ENCODE data around the gene MECP2.
"Not testable (repeated sequence)": the region's sequence is repeated elsewhere in the genome, so short reads cannot be mapped to it uniquely, and the experiment has no call there.

MECP2 gene

DNA sequence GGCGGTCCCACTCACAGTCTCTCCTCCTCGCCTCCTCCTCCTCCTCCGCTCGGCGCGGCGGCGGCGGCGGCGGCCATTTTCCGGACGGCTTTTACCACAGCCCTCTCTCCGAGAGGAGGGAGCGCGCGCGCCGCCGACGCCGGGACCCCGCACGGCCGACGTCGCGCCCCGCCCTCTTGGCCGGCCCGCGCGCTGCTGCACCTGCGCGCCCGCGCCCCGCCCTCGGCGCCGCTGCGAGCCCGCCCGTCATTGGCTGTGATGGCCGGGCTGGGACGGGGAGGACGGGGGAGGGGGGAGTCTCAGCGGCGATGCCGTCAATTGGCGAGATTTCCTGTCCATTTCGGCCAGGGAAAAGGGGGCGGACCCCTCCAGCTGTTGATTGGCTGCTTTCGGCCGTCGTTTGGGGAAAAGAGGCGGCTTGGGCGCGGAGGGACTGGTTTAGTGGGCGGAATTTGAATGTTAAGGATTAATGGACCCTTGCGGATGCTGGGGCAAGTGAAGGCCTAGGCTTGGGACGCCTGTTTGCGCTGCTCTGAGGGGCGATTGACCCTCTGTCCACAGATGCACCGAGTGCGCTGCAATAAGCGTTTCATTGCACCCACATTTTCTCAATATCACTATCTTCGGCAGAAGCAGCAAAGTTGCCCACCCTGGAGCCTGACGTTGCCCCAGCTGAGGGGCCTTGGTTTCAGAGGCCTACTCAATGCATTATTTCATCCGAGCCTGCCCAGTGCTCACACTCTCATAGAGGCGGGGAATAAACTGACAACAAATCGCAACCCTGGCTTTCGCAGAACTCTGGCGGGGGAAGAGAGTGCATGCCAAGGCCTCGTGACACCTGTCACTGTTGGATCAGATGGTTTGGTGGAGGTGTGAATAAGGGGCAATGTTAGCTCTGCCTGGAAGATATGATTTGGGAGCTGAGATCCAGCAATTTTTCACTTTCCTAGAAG is at the start of gene MECP2:
TSS of gene MECP2 (minus strand) at position 129 of the 953 bp plus-strand sequence.
- FAIRE-seq = peak; percentile 9

DNA sequence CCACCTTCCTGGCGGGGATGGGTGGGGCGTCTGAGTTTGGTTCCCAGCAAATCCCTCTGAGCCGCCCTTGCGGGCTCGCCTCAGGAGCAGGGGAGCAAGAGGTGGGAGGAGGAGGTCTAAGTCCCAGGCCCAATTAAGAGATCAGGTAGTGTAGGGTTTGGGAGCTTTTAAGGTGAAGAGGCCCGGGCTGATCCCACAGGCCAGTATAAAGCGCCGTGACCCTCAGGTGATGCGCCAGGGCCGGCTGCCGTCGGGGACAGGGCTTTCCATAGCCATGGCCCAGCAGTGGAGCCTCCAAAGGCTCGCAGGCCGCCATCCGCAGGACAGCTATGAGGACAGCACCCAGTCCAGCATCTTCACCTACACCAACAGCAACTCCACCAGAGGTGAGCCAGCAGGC is 46.5 kb upstream of the MECP2 start, which contains the start of gene OPN1LW:
TSS of gene OPN1LW (plus strand) at position 234 of the 400 bp plus-strand sequence. CDS start at position 275, 41 bp downstream.
- not testable (repeated sequence) for FAIRE-seq

DNA sequence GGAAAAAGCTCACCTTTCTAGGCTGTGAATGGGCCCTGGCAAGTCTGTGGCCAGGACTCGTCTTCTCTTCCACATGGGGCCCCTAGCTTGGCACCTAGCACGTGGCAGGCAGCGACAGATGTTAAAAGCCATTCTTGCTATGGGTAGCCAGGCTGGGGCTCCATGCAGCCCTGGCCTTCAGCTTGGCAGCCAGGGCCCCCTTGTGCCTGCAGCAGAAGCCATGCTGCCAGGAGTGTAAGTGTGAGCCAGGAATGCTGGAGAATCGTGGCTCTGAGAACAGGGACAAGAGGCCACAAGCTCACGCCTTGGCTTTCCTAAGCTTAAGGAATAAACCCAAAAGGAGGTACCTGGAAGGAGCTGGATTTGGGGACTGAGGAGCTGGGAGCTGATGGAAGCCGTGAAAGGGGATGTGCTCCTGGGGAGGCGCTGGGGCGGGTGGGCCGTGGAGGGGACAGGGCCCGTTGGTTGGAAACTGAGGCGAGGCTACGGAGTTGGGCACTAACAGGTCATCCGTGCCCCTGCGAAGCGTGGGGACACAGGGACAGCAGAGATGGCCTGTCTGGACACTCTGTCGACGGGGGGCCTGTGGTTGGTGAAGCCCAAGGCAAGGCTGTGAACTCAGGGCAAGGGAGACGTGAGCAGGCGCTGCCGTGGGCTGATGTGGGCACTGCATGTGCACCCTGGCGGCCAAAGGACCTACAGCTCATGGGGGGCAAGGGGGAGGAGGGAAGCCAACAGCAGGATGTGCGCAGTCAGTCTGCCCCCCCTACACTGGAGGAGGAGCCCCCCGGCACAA is 45.6 kb upstream of the MECP2 start:
- no peak for FAIRE-seq

DNA sequence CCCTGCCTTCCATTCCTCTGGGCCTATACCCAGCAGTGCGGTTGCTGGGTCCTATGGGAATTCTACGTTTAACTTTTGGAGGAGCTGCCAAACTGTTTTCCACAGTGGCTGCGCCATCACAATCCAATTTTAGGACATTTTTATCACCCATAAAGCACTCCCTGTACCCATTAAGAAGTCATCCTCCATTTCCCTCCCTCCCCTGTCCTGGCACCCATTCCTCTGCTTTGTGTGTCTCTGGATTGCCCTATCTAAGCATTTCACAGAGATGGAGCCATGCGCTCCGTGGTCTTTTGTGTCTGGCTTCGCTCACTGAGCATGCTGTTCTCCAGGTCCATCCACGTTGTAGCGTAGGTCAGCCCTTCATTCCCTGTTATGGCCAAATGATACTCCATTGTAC is 44.9 kb upstream of the MECP2 start:
- FAIRE-seq = no peak

DNA sequence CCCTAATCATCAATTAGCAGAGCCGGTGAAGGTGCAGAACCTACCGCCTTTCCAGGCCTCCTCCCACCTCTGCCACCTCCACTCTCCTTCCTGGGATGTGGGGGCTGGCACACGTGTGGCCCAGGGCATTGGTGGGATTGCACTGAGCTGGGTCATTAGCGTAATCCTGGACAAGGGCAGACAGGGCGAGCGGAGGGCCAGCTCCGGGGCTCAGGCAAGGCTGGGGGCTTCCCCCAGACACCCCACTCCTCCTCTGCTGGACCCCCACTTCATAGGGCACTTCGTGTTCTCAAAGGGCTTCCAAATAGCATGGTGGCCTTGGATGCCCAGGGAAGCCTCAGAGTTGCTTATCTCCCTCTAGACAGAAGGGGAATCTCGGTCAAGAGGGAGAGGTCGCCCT is 43.2 kb upstream of the MECP2 start:
- FAIRE-seq = no peak

DNA sequence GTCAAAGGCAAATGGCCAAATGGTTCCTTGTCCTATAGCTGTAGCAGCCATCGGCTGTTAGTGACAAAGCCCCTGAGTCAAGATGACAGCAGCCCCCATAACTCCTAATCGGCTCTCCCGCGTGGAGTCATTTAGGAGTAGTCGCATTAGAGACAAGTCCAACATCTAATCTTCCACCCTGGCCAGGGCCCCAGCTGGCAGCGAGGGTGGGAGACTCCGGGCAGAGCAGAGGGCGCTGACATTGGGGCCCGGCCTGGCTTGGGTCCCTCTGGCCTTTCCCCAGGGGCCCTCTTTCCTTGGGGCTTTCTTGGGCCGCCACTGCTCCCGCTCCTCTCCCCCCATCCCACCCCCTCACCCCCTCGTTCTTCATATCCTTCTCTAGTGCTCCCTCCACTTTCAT is 42.7 kb upstream of the MECP2 start:
- FAIRE-seq = no peak

DNA sequence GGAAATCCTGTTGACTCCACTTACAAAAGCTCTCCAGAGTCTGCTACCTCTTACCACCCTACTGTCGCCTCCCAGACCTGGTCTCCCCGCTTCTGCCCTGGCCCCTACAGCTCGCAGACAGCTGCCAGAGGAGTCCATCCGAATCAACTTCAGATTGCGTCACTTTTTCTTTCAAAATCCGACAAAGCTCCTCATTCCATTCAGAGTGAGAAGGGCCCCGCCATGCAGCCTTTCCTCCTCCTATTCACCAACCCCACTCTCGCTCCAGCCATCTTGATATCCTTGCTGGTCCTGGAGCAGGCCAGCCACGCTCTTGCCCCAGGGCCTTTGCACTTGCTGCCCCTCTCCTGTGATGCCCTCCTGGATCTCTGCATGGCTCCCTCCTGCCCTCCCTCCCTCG is 41.3 kb upstream of the MECP2 start:
- FAIRE-seq = no peak

DNA sequence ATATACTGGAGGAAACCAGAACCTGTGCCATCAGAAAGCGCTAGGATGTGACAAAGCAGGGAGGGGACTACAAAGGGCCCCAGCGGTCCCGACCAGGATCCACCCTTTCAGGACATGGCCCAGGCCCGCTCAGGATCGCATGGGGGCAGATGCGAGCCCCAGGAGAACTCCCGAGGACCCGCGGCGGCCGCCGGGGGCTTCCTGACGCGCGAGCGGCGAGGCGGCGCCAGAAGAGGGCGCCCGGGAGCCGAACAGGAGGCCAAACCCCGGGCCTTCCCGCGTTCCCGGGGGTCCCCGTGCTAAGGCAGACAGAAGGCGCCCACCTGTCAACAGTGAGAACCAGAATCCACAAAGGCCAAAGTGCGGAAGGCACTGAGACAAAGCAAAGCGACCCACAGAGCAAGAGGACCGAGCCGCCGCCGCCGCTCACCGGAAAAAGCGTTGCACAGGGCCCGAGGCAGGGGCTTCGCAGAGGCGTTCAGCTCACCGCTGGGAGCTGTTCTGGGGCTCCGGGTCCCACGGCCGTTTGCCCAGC is 39.2 kb upstream of the MECP2 start:
- no peak for FAIRE-seq

DNA sequence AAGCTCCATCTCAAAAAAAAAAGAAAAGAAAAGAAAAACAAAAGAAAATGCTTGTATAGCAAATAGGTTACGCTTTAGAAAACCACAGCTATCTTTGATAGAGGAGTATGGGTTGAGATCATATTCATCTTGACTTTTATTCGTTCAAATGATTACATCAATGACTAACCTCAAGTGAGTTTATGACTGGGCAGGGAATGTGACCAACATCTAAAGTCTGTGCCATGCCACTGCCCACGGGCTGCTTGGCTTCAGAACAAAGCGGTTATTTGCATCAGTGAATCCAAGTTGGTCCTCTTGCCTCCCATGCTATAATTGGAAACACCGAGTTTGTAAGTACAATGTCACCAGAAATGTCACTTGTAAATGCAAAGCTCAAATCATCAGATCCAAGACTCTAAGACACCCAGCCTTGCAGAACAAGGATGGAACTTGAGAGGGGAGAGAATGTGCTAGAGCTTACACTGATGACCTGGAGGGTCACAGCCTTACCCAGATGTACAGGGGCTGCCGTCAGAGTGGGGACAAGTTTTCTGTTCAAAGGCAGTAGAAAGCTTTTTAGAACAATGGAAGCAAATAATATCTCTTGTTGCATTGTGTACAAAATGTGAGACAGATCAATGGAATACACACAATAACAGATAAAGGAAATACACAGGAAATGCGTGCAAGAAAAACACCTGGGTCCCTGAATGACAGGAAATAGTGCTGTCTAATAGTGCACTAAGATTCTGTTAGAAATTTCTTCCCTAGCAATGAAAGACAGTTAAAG is 38.1 kb upstream of the MECP2 start:
- no peak for FAIRE-seq

DNA sequence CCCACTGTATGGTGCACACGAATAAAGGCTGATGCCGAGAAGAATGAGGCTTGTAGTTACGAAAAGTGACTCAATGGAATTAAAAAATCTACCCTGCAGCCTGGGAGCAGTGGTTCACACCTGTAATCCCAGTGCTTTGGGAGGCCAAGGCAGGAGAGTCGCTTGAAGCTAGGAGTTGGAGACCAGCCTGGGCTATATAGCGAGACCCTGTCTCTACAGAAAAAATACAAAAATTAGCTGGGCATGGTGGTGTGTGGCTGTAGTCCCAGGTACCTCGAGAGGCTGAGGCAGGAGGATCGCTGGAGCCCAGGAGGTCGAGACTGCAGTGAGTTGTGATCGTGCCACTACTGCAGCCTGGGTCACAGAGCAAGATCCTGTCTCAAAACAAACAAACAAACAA is 34.8 kb upstream of the MECP2 start:
- FAIRE-seq = no peak

DNA sequence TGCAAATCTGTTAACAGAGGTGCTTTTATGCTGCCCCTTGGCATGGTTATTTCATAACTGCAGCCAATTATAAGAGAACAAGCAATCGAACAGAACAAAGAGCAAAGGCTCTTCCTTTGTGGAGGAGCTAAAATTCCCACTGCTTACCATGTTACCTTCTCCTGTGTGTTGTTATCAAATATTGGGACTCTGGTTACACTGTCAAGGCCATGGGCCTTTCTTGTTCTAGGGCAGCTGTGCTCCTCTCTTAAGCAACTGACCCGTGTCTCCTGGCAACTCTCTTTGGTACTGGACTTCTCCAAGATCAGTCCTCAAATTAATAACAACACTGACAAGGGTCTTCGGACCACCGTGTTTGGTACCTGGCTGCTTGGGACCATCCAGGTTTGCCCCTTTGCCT is 34.4 kb upstream of the MECP2 start:
- FAIRE-seq = no peak

DNA sequence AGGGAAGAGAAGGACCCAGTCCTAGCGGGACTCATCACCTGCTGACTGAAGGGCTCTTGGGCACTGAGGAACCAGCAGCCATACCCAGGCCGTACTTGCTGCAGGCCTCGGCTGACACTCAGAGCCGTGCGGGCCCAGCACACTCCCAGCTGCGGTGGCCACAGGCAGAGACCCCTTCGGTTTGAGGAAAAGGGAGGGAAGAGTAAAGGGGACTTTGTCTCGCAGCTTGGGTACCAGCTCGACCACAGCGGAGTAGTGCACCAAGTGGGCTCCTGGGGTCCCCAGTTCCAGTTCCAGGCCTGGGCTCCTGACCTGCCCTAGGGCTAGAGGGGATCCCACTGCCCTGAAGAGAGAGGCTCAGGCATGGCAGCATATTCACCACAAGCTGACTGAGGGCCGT is 28.6 kb upstream of the MECP2 start:
- FAIRE-seq = no peak

DNA sequence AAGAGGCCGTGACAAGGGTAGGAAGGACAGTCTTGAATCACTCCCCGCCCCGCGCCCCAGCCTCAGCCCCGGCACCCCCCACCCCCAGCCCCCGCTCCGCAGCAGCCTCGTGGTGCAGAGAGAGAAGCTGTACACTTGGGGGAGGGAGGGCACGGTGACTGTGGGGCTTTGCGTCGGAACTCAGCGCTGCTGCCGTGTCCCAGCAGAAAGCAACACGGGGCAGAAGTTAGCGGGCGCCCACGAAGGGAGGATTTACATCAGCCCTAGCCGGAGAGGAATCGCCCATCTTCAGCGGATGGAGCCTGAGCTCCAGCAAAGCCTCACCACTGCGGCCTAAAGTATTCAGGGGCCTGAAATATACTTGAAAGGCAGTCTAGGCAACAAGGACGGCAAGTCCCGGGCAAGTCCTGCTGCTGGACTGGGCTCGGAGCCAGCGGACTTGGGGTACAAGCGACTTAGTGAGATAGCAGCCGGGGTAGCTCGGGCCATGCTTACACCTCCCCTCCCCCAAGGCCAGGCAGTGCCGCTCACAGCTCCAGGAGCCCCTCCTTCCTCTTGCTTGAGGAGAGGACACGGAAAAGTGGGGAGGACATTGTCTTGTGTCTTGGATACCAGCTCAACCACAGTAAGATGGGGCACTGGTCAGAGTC is 28.0 kb upstream of the MECP2 start:
- no peak for FAIRE-seq

DNA sequence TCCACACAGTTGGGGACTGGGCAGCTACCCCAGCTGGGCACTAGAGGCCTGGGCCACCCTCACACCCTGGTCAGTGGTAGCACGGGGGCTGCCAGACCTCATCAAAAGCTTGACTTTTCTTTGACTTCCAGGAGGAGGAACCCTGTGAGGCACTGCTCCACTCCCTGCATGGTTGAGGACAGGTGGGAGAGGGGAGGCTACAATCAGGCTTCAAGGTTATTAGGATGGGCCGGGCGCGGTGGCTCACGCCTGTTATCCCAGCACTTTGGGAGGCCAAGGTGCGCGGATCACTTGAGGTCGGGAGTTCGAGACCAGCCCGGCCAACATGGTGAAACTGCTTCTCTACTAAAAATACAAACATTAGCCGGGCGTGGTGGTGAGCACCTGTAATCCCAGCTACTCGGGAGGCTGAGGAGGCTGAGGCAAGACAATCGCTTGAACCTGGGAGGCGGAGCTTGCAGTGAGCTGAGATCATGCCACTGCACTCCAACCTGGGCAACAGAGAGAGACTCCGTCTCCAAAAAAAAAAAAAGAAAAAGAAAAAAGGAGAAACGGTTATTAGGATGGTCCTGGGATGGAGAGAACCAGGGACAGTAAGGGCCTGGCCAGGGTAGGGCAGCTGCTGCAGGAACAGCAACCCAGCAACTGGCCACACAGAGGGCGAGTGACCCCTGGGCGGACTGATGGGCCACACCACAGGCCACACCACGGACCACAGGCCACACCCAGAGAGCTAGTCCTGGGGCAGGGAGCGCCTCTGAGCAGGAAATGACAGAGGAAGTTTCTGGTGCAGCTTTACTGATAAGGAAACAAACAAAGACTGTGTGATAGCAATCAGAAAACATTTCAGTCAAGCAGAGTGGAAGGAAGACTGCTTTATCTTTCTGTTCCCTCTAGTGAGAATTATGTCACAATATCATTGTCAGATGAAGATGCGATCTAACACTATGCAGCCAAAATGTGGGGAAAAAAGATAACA is 26.0 kb upstream of the MECP2 start:
- FAIRE-seq = no peak

DNA sequence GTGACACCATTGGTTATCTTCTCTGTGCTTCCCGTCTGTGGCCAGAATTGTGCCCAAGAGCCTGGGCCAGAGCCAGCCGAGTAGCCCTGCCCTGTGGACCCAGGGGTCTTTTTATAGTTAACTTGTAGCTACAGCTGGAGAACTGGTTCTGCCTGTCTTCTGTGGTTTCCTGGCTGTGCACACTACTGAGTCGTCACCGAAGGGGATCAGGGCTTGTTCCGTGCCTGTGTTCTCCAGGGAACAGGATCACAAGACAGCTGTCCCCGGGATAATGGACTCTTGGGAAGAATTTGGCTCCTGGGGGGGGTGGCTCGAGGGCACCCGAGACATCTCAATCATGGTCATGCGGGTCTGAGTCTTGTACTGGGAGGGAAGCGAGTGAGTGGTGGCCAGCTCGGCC is 24.4 kb upstream of the MECP2 start:
- FAIRE-seq = no peak

DNA sequence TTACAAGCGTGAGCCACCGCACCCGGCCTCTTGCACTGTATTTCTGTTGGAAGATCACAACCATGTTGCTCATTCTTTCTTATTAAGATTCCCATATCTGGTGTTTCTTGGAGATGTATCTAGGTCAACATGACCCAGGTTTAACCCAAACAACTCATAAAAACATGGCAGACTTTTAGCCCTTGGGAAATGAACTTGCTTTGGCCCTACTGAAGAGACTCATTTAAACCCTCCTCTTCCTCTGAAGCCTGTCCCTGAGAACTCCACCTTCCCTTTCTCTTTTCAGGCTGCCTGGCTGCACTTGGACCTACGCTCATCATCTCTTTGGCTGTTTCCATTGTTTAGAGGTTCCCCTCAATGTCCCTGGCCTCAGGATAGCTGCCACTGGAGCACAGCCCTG is 23.7 kb upstream of the MECP2 start:
- no peak for FAIRE-seq

DNA sequence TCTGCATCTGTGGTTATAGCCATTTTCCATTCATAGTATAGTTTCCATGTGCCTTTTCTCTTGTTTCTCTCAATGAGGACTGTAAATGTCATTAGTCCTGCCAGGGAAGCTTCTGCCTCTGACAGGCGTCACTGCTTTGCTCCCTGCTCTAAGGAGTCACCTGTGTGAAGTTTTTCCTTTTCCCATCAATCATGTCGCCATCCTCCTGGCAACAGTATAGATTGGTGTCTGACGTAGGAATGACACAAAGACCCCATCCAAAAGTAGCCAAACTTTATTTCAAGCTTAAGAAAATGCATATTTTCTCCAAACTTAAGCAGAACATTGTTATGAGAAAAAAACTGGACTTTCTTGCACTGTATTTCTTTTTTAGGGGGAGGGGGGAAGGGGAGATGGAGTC is 23.1 kb upstream of the MECP2 start:
- no peak for FAIRE-seq

DNA sequence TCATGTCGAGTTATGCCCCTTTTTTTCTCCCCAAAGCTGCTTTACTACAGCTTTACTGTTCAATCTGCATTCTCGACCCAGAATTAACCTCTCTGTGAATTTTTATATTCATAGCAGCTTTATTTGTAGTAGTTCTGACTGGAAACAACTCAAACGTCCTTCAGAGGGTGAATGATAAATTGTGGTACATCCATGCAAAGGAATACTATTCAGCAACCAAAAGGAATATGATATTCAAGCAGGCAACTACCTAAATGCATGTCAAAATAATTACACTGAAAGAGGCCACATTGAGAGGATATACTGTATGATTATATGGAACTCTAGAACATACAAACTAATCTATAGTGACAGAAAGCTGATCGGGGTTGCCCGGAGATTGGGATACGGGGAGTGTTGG is 20.0 kb upstream of the MECP2 start:
- FAIRE-seq = no peak

DNA sequence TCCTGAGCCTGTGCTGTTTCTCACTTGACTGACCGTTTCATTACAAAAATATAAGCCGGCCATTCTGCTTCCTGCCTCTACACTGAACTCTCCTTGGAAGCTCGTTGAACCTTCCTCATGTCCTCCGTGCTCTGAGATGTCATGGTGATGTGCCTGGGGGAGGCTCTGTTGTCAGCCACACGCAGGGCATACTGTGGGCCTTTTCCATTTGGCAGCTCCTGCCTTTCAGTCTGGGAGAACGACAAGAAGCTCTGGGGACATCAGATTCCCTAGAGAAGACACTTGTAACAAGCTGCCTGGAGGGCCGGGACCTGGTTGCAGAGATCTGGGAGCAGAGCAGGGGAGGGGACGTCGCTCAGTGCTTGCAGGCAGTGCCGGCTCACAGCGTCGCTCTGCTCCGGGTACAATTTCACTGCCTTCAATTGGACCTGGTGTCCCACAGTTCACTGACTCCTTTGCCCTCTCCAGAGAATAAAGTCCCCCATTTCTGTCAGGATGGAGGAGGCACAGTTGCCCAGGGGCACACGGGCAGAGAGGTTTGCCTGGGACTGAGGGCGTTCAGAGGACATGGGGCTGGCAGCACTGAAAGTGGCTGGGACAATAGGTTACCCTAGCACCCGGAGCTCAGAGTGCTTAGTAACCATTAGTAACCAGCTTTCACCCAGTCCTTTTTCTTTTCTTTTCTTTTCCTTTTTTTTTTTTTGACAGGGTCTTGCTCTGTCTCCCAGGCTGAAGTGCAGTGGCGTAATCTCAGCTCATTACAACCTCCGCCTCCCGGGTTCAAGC is 19.1 kb upstream of the MECP2 start:
- FAIRE-seq = no peak

DNA sequence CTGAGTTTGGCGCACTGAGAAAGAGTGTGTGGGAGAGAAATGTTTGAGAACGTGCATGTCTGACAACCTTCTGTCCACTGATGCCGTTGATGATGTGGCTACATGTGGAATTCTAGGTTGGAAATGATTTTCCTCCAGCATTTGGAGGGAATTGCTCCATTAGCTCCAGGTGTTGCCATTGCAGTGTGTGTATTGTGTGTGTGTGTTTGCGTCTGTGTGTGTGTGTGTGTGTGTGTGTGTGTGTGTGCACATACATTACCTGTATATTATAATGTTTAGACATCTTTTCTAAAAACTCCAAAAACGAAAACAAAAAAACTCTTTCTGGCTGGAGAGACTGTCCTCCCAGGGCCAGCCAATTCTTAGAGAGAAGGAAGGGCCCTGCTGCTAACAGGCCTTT is 18.2 kb upstream of the MECP2 start:
- FAIRE-seq = no peak

All from A204.1 (cell line).